Hematopoietic multipotent progenitor cell (in vitro differentiated cells): ENCODE results near the gene PNLIPRP1. TPM values are rescaled to one million over a fixed set of nuclear protein-coding genes. Genes with fewer than 3 reads are reported as not detected.

Experiments
- DNase-seq, 3 donors: peaks; one replicate each; pipeline ENCODE4 v3.0.0-alpha.2; 2011 to 2015; ENCODE audit warnings: low read depth in 2 of 3, low spot score in 2 of 3
- total RNA-seq: library from RNA; depleted of rRNA; stranded (reverse); fragments of >200 nt; gene quantifications from one replicate; pipeline ENCODE4 v1.2.3, GENCODE V29; 2012

The PNLIPRP1 gene
- total RNA-seq, 1 donor = not detected

DNA sequence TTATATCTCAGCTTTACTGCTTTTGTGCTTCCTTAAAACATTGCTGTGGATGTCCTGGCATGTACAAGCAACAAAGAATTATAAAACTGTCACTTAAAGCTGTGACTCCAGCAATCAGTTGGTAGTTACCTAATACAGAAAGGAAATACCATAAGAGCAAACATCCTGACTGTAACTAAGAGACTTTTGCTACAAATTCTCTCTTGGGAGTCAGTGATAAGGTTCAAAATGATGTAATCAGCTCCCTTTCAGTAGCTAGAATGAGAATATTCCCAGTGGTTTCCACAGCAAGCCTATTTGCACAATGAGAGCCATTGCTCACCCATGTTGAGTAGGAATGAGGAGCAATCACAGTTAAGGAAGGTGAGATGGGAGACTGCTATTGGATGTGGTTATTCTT lies 7.6 kb downstream of the PNLIPRP1 start:
- DNase-seq = no peak

DNA sequence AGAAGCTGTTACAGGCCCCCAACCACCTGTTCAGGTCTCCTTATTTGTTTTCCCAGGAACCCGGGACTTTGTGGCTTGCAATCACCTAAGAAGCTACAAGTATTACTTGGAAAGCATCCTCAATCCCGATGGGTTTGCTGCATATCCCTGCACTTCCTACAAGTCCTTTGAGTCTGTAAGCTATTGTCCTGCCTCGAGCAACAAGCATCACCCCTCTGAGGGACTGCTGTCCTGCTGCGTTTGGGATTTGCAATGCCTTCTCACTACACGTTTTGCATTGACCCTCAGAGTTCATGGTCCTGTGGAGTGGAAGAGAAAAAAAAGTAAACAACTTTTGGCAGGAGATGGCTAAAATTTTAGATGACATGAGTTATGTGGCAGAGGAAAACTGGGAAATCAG lies 9.2 kb downstream of the PNLIPRP1 start:
- no peak for DNase-seq

GRCh38 chr10:116602648-116603400 lies 12.1 kb downstream of the PNLIPRP1 start:
- DNase-seq = no peak

GRCh38 chr10:116606061-116606483 lies 15.3 kb downstream of the PNLIPRP1 start:
- DNase-seq = no peak

DNA sequence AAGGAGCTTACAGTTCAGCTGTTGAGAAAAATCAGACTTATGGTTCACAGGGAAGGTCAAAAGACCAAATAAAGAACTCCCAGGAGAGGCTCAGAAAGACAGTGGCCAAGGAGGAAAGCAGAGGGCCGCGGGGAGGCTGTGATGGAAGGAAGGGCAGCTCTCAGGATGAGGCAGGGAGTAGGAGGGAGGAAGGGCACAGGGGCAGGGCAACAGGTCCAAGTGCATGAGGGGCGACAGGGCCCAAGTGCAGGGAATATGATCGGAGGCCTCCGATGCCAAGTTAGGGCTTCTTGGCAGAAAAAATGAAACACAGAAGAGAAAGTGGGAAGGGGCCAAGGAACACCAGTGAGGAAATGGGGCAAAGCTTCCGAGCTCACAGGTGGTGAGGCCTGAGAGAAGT lies 16.6 kb downstream of the PNLIPRP1 start:
- DNase-seq = no peak

- peak in 1 of 3 donors; percentile 8 for DNase-seq
Observed at GRCh38 chr10:116608686-116609594, 18.2 kb downstream of the PNLIPRP1 start.

- no peak for DNase-seq
Observed at GRCh38 chr10:116610443-116611152, 19.8 kb downstream of the PNLIPRP1 start.

DNA sequence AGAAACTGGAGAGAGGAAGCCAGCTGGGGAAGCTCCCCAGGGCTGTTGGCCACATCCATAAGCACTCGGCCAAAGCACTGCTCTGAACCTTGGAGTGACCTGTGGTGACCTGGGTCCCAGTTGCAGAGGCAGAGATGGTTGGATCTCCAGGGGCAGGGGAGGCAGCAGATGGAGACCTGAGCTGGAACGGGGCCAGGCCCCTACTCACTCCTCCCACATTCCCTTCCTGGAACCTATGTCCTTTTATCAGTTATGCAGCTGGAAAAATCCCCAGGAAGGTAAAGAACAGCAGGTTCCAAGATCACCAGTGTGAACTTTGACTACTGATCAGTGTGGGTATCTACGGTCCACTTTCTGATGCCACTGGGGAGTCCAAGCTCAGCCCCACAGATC lies 20.4 kb downstream of the PNLIPRP1 start:
- no peak for DNase-seq

GRCh38 chr10:116612107-116612769 lies 21.5 kb downstream of the PNLIPRP1 start:
- no peak for DNase-seq

DNA sequence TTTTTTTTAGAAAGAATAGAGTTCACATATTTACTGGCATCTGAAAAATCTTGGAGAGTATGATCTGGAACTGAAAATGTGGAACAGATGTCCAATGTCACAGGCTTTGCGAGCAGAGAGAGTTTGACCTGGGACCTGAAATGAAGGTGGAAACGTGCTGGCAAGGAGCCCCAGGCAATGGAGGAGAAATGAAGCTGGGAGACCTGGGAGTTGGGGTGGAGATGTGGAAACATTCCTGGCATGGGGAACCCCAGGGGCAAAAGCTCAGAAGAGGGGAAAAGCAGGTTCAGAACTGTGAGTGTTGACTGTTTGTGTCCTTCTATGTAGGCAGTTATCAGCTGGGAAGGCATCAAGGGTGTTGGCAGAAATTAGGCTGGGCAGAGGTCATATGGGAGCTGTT lies 22.7 kb downstream of the PNLIPRP1 start:
- no peak for DNase-seq

GRCh38 chr10:116614796-116615195 lies 24.0 kb downstream of the PNLIPRP1 start:
- no peak for DNase-seq

GRCh38 chr10:116615199-116615776 lies 24.5 kb downstream of the PNLIPRP1 start:
- no peak for DNase-seq

- no peak for DNase-seq
Observed at GRCh38 chr10:116620423-116621400, 30.0 kb downstream of the PNLIPRP1 start, which contains the start of gene PNLIPRP2. PNLIPRP2 (plus strand) TSS chr10:116620953.

DNA sequence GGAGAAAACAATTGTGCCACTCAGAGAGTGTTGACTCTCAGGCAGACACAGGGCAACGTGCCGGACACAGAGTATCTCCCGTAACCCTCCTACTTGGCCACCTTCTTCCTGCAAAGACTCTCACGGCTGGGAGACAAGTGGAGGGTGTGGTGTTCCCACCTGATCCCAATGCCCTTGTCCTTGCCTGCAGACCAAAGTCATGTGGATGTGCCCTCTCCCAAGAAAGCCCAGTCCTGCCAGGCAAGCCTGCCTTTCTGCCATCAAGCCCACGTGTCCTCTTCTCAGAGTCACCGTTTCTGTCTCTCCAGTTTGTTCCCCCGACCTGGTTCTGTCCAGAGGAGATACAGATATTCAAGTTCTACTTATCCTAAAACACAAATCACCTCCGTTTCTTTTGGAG lies 30.7 kb downstream of the PNLIPRP1 start:
- DNase-seq = no peak

GRCh38 chr10:116621934-116622655 lies 31.3 kb downstream of the PNLIPRP1 start:
- no peak for DNase-seq

DNA sequence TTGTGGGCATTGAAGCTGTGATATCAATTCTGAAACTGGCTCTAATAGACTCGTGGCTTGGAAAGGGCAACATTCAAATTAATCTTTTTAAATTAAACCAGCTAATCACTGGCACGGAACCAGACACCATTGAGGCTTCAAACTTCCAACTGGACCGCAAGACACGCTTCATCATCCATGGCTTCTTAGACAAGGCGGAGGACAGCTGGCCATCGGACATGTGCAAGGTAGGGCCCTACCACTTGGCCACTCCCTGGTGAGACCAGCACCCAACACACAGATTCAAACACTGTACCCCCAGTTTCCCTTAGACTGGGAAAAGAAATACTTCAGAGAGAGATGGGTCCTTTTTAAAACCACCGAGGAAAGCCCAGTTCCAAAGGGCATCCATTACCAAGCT lies 35.1 kb downstream of the PNLIPRP1 start:
- no peak for DNase-seq

- no peak for DNase-seq
Observed at GRCh38 chr10:116626815-116627214, 36.1 kb downstream of the PNLIPRP1 start.

DNA sequence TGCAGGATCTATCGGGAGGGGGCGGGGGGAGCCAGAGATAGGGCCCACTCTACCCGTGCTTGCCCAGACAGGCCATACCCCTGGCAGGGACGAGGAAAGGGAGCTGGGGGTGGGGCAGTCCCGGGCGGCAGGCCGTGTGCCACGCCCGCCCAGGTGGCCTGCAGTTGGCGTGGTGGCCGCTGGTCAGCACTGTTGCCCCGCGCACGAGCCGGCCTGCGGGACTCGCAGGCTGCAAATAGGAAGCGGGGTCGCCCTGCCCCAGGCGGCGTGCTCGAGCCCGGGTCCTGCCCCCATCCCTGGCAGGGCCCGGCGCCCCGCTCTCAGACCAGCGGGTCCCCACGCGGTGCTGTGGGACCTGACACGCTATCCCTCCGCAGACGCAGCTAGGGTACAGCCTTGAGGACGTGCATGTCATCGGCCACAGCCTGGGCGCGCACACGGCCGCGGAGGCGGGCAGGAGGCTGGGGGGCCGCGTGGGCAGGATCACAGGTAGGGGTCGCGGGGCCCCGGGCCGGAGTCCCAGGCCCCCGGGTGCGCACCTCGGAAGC lies 36.7 kb downstream of the PNLIPRP1 start:
- no peak for DNase-seq
